Measurements from ENCODE around the gene NUBP1. TPM values are rescaled to one million over a fixed set of nuclear protein-coding genes. Genes with fewer than 3 reads are reported as not detected.

Gene NUBP1
- total and polyA plus RNA-seq, 9 of the 15 experiments (the other 6 are each of a cell fraction or from before 2014, with no cell fraction given): 17.2 to 55.1 (median 35.6) TPM

Small RNAs within 50 kb of the gene (small RNA-seq; reads per million reads assigned to genes)
- gene MTND4LP24 (not detected), gene MTND6P33 (not detected)

Other genes with a start within 250 kb of the NUBP1 start
- 0.73 and 0.98 TPM in 2 replicates for gene EMP2, start 163.2 kb upstream of the NUBP1 start, total RNA-seq (2014; rRNA removed)
- 2.1 and 2.9 TPM in 2 replicates for gene EMP2, start 163.2 kb upstream of the NUBP1 start, total RNA-seq (2014; rRNA removed; fragmentation: Illumina TruSeq; extraction: Trizol)
- gene EMP2, start 163.2 kb upstream of the NUBP1 start, total RNA-seq (2015; rRNA removed; fragmentation: Illumina TruSeq; extraction: Trizol): 0.76 and 1.4 TPM in 2 replicates
- gene EMP2, start 163.2 kb upstream of the NUBP1 start, total RNA-seq (2021): 3.3 TPM in 2 replicates
- 5.6 and 6.2 TPM in 2 replicates for gene EMP2, start 163.2 kb upstream of the NUBP1 start, polyA plus RNA-seq (2011; rRNA removed)
- 3.1 and 3.8 TPM in 2 replicates for gene EMP2, start 163.2 kb upstream of the NUBP1 start, polyA plus RNA-seq (2014; fragmentation: Illumina TruSeq; extraction: Trizol)
- 1 to 10 TPM; 3.1 TPM for gene EMP2, start 163.2 kb upstream of the NUBP1 start, polyA plus RNA-seq (2014; fragmentation: Nextera tagmentation; extraction: Ambion mirVana)
- gene EMP2, start 163.2 kb upstream of the NUBP1 start, polyA plus RNA-seq (2014; rRNA removed): 0.78 and 0.89 TPM in 2 replicates
- 0.37 TPM in 1 of 2 replicates, not detected in the other for gene TEKT5, start 48.9 kb upstream of the NUBP1 start, total RNA-seq (2014; rRNA removed)
- gene TEKT5, start 48.9 kb upstream of the NUBP1 start, total RNA-seq (2014; rRNA removed; fragmentation: Illumina TruSeq; extraction: Trizol): not detected in 2 replicates
- not detected in 2 replicates for gene TEKT5, start 48.9 kb upstream of the NUBP1 start, total RNA-seq (2015; rRNA removed; fragmentation: Illumina TruSeq; extraction: Trizol)
- gene TEKT5, start 48.9 kb upstream of the NUBP1 start, total RNA-seq (2021): not detected in 2 replicates
- 0.10 and 0.23 TPM in 2 replicates for gene TEKT5, start 48.9 kb upstream of the NUBP1 start, polyA plus RNA-seq (2011; rRNA removed)
- gene TEKT5, start 48.9 kb upstream of the NUBP1 start, polyA plus RNA-seq (2014; fragmentation: Illumina TruSeq; extraction: Trizol): 0.19 TPM in 1 of 2 replicates, not detected in the other
- gene TEKT5, start 48.9 kb upstream of the NUBP1 start, polyA plus RNA-seq (2014; fragmentation: Nextera tagmentation; extraction: Ambion mirVana): not detected
- 1.1 TPM in 1 of 2 replicates, not detected in the other for gene TEKT5, start 48.9 kb upstream of the NUBP1 start, polyA plus RNA-seq (2014; rRNA removed)
- 0.77 TPM in 1 of 2 replicates, not detected in the other for gene TVP23A, start 75.0 kb downstream of the NUBP1 start, total RNA-seq (2014; rRNA removed)
- not detected in 2 replicates for gene TVP23A, start 75.0 kb downstream of the NUBP1 start, total RNA-seq (2014; rRNA removed; fragmentation: Illumina TruSeq; extraction: Trizol)
- not detected in 2 replicates for gene TVP23A, start 75.0 kb downstream of the NUBP1 start, total RNA-seq (2015; rRNA removed; fragmentation: Illumina TruSeq; extraction: Trizol)
- 0.04 and 0.09 TPM in 2 replicates for gene TVP23A, start 75.0 kb downstream of the NUBP1 start, total RNA-seq (2021)
- gene TVP23A, start 75.0 kb downstream of the NUBP1 start, polyA plus RNA-seq (2011; rRNA removed): 0.36 and 1.0 TPM in 2 replicates
- 0.11 TPM in 1 of 2 replicates, not detected in the other for gene TVP23A, start 75.0 kb downstream of the NUBP1 start, polyA plus RNA-seq (2014; fragmentation: Illumina TruSeq; extraction: Trizol)
- under 1 TPM; 0.04 to 0.08 TPM for gene TVP23A, start 75.0 kb downstream of the NUBP1 start, polyA plus RNA-seq (2014; fragmentation: Nextera tagmentation; extraction: Ambion mirVana)
- 0.12 TPM in 1 of 2 replicates, not detected in the other for gene TVP23A, start 75.0 kb downstream of the NUBP1 start, polyA plus RNA-seq (2014; rRNA removed)
- not detected in 2 replicates for gene CIITA, start 133.4 kb downstream of the NUBP1 start, total RNA-seq (2014; rRNA removed)
- gene CIITA, start 133.4 kb downstream of the NUBP1 start, total RNA-seq (2014; rRNA removed; fragmentation: Illumina TruSeq; extraction: Trizol): not detected in 2 replicates
- 0.04 and 0.11 TPM in 2 replicates for gene CIITA, start 133.4 kb downstream of the NUBP1 start, total RNA-seq (2015; rRNA removed; fragmentation: Illumina TruSeq; extraction: Trizol)
- 0.20 and 0.38 TPM in 2 replicates for gene CIITA, start 133.4 kb downstream of the NUBP1 start, total RNA-seq (2021)
- not detected in 2 replicates for gene CIITA, start 133.4 kb downstream of the NUBP1 start, polyA plus RNA-seq (2011; rRNA removed)
- not detected in 2 replicates for gene CIITA, start 133.4 kb downstream of the NUBP1 start, polyA plus RNA-seq (2014; fragmentation: Illumina TruSeq; extraction: Trizol)
- under 1 TPM; 0.01 to 0.08 TPM for gene CIITA, start 133.4 kb downstream of the NUBP1 start, polyA plus RNA-seq (2014; fragmentation: Nextera tagmentation; extraction: Ambion mirVana)
- gene CIITA, start 133.4 kb downstream of the NUBP1 start, polyA plus RNA-seq (2014; rRNA removed): 0.11 TPM in 1 of 2 replicates, not detected in the other
- 35.8 and 43.1 TPM in 2 replicates for gene DEXI, start 198.6 kb downstream of the NUBP1 start, total RNA-seq (2014; rRNA removed)
- 18.2 and 22.0 TPM in 2 replicates for gene DEXI, start 198.6 kb downstream of the NUBP1 start, total RNA-seq (2014; rRNA removed; fragmentation: Illumina TruSeq; extraction: Trizol)
- 29.6 and 31.3 TPM in 2 replicates for gene DEXI, start 198.6 kb downstream of the NUBP1 start, total RNA-seq (2015; rRNA removed; fragmentation: Illumina TruSeq; extraction: Trizol)
- 33.3 and 38.2 TPM in 2 replicates for gene DEXI, start 198.6 kb downstream of the NUBP1 start, total RNA-seq (2021)
- 20.0 and 24.5 TPM in 2 replicates for gene DEXI, start 198.6 kb downstream of the NUBP1 start, polyA plus RNA-seq (2011; rRNA removed)
- gene DEXI, start 198.6 kb downstream of the NUBP1 start, polyA plus RNA-seq (2014; fragmentation: Illumina TruSeq; extraction: Trizol): 39.2 and 40.1 TPM in 2 replicates
- gene DEXI, start 198.6 kb downstream of the NUBP1 start, polyA plus RNA-seq (2014; fragmentation: Nextera tagmentation; extraction: Ambion mirVana): 1 to 10 TPM; 2.9 to 3.7 TPM
- 21.1 and 31.5 TPM in 2 replicates for gene DEXI, start 198.6 kb downstream of the NUBP1 start, polyA plus RNA-seq (2014; rRNA removed)
- 9.8 and 13.6 TPM in 2 replicates for gene CLEC16A, start 200.7 kb downstream of the NUBP1 start, total RNA-seq (2014; rRNA removed)
- 11.4 and 13.2 TPM in 2 replicates for gene CLEC16A, start 200.7 kb downstream of the NUBP1 start, total RNA-seq (2014; rRNA removed; fragmentation: Illumina TruSeq; extraction: Trizol)
- 8.5 and 10.0 TPM in 2 replicates for gene CLEC16A, start 200.7 kb downstream of the NUBP1 start, total RNA-seq (2015; rRNA removed; fragmentation: Illumina TruSeq; extraction: Trizol)
- 22.1 and 22.3 TPM in 2 replicates for gene CLEC16A, start 200.7 kb downstream of the NUBP1 start, total RNA-seq (2021)
- 8.8 and 10.4 TPM in 2 replicates for gene CLEC16A, start 200.7 kb downstream of the NUBP1 start, polyA plus RNA-seq (2011; rRNA removed)
- 15.6 and 16.1 TPM in 2 replicates for gene CLEC16A, start 200.7 kb downstream of the NUBP1 start, polyA plus RNA-seq (2014; fragmentation: Illumina TruSeq; extraction: Trizol)
- 1 to 10 TPM in 1 of 2 experiments, under 1 TPM in 1; 1.00 to 1.4 TPM for gene CLEC16A, start 200.7 kb downstream of the NUBP1 start, polyA plus RNA-seq (2014; fragmentation: Nextera tagmentation; extraction: Ambion mirVana)
- gene CLEC16A, start 200.7 kb downstream of the NUBP1 start, polyA plus RNA-seq (2014; rRNA removed): 10.6 and 10.8 TPM in 2 replicates

Measured in K562 (cell line).